Uterus (tissue), 2 donors: Measurements from ENCODE around the gene SAMM50.

Source experiments
- POLR2A ChIP-seq, 2 donors: fragments of 450-650 bp; IDR thresholded peaks; one replicate each; pipeline ENCODE4 v1.6.1; 2016; ENCODE audit warnings: antibody characterized with exemption in 2 of 2, mild to moderate bottlenecking in 1 of 2, moderate library complexity in 1 of 2
- TF ChIP-seq, protein P1 (sequence below), 4 experiments: fragments of 200-600 bp in 2 of 4; fragments of 450-650 bp in 2 of 4; sonication (generic) in 2 of 4; IDR thresholded peaks; one replicate each; pipeline ENCODE4 v1.5.1; 2016 to 2019; ENCODE audit warnings: antibody characterized with exemption in 4 of 4, mild to moderate bottlenecking in 2 of 4, moderate library complexity in 1 of 4

DNA sequence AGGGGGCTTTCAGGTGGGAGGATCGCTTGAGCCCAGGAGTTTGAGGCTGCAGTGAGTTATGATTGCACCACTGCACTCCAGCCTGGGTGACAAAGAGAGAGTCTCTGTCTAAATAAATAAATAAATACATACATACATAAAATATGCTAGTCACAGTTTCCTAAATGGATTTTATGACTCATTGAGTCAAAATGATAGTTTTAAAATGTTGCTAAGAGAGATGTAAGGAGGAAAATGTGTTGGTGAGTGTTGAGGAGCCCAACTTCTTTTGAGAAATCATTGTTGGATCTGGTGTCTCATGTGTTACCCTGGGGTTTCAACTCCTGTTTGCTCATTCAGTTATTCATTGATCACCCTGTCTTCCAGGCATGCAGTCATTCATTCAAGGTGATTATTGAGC, 89.9 kb downstream of the SAMM50 start:
- TF ChIP-seq, protein P1, sequence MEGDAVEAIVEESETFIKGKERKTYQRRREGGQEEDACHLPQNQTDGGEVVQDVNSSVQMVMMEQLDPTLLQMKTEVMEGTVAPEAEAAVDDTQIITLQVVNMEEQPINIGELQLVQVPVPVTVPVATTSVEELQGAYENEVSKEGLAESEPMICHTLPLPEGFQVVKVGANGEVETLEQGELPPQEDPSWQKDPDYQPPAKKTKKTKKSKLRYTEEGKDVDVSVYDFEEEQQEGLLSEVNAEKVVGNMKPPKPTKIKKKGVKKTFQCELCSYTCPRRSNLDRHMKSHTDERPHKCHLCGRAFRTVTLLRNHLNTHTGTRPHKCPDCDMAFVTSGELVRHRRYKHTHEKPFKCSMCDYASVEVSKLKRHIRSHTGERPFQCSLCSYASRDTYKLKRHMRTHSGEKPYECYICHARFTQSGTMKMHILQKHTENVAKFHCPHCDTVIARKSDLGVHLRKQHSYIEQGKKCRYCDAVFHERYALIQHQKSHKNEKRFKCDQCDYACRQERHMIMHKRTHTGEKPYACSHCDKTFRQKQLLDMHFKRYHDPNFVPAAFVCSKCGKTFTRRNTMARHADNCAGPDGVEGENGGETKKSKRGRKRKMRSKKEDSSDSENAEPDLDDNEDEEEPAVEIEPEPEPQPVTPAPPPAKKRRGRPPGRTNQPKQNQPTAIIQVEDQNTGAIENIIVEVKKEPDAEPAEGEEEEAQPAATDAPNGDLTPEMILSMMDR (IDR thresholded peaks at IDR 0.05), result no peak
- no peak for TF ChIP-seq POLR2A (IDR thresholded peaks at IDR 0.05)
